Fibroblast of villous mesenchyme (primary cell): ENCODE measurements around the gene GALNT10. TPM values are rescaled to one million over a fixed set of nuclear protein-coding genes. Genes with fewer than 3 reads are reported as not detected.
A peak's percentile ranks its signal among the peaks of the same experiment; 100 is the strongest.

ENCODE experiments used
- DNase-seq: peaks from one replicate; pipeline ENCODE4 v3.0.0-alpha.2; 2010; ENCODE audit warnings: low read depth
- H3K4me3 ChIP-seq: 2 replicates; pipeline ENCODE4 v1.5.1; 2011; ENCODE audit warnings: low read depth, mild to moderate bottlenecking, low read length
- CTCF ChIP-seq: IDR thresholded peaks from 2 replicates; pipeline ENCODE4 v1.5.1; 2012; ENCODE audit warnings: low read depth, mild to moderate bottlenecking, low read length; ENCODE audit not compliant: insufficient read depth
- small RNA-seq: library from RNA; depleted of rRNA; stranded (forward); fragments of <200 nt; gene quantifications from one replicate; pipeline ENCODE3, GENCODE V24; 2012
- total RNA-seq: library from RNA; depleted of rRNA; stranded (reverse); fragments of >200 nt; gene quantifications from 2 replicates; pipeline ENCODE4 v1.2.3, GENCODE V29; 2012

GALNT10 gene
- total RNA-seq, 1 donor = 40.6 TPM

GRCh38 chr5:154467655-154468354, 277.3 kb downstream of the GALNT10 start:
- peak; percentile 83 for TF ChIP-seq CTCF
- H3K4me3 ChIP-seq = no peak overlapping the region
- DNase-seq = peak; percentile 66

GRCh38 chr5:154470137-154470536, 279.6 kb downstream of the GALNT10 start:
- TF ChIP-seq CTCF = no peak
- DNase-seq = no peak
- H3K4me3 ChIP-seq = no peak overlapping the region

Small RNA genes within 50 kb of the gene (small RNA-seq; reads per million reads assigned to genes)
- 14.3 reads per million, percentile 92 among the genes with 10 or more reads in this experiment for gene MIR1294
- gene RN7SL655P = not detected

Other genes starting within 250 kb of the GALNT10 start
- 29.6 and 42.3 TPM in 2 replicates for gene FAM114A2, start 151.8 kb upstream of the GALNT10 start, total RNA-seq
- 66.0 and 113 TPM in 2 replicates for gene MFAP3, start 151.8 kb upstream of the GALNT10 start, total RNA-seq